ENCODE measurements around the gene METTL23. TPM values are rescaled to one million over a fixed set of nuclear protein-coding genes. Genes with fewer than 3 reads are reported as not detected.
"Not testable (repeated sequence)": the region's sequence is repeated elsewhere in the genome, so short reads cannot be mapped to it uniquely, and the experiment has no call there.

METTL23 gene
- polyA plus RNA-seq, 2 donors = 22.9 to 24.0 TPM

DNA sequence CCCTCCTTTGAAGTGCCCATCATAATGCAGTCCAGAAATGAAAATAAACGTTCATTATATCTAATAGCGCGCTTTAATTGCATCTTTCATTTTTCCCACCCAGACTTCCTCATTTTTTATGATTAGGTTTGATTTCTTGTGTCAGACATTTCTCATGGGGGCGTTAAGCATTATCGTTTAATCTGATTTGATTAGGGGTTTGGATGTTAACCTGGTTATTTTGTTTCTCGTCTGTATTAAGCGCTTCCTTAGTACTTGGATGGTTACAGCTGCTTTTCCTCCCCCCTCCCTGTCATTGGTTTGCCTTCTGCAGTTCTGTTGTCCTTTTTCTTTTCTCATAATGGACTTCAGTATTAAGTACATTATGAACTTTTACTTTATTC is 11.8 kb downstream of the METTL23 start:
- WGBS, 2 donors = 3 to 4% methylated on average over 7 of the region's 7 CpGs
- peaks cover 0 to 2% of the 10 kb centered on the region in 2 donors for H3K4me1 ChIP-seq (ENCODE audit: control insufficient read depth in 2 of 2, insufficient read depth in 2 of 2, low read length in 1 of 2)
- H3K27ac ChIP-seq (ENCODE audit: low read depth in 2 of 2, low read length in 1 of 2) = peak overlapping the region; percentile 99 to 100
- H3K9me3 ChIP-seq (ENCODE audit: control insufficient read depth in 2 of 2, insufficient read depth in 1 of 2, low read depth in 1 of 2, low read length in 1 of 2) = no peaks in the 10 kb centered on the region
- peaks cover 3 to 9% of the 10 kb centered on the region in 2 donors for H3K36me3 ChIP-seq (ENCODE audit: control insufficient read depth in 2 of 2, insufficient read depth in 2 of 2, low read length in 1 of 2)
- peak overlapping the region in 1 of 2 donors; percentile 74 for H3K4me3 ChIP-seq (ENCODE audit: low read depth in 1 of 2, low read length in 2 of 2)
- H3K27me3 ChIP-seq (ENCODE audit: control insufficient read depth in 1 of 2, insufficient read depth in 2 of 2, low read length in 2 of 2) = no peaks in the 10 kb centered on the region

DNA sequence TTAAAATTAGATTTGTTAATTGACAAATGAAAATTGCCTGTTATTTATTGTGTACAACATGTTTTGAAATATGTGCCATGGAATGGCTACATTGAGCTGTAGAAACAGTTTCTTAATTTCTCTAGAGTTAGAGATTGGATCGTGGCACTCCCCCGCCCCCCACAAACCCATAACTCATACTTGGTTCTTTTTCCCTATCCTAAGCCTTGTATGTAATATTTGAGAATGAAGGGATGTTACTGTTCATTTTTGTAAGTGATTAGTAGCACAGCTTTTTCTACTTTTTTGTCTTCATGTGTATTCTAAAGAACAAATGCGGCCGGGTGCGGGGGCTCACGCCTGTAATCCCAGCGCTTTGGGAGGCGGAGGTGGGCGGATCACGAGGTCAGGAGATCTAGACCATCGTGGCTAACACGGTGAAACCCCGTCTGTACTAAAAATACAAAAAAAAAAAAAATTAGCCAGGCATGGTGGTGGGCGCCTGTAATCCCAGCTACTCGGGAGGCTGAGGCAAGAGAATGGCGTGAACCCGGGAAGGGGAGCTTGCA is 13.0 kb downstream of the METTL23 start:
- peak overlapping the region in 1 of 2 donors; percentile 26 for H3K27ac ChIP-seq (ENCODE audit: low read depth in 2 of 2, low read length in 1 of 2)
- WGBS, 2 donors = 87 to 90% methylated on average over 17 of the region's 17 CpGs
- not testable (repeated sequence) for H3K4me1 ChIP-seq (ENCODE audit: control insufficient read depth in 2 of 2, insufficient read depth in 2 of 2, low read length in 1 of 2); H3K36me3 ChIP-seq (ENCODE audit: control insufficient read depth in 2 of 2, insufficient read depth in 2 of 2, low read length in 1 of 2); H3K4me3 ChIP-seq (ENCODE audit: low read depth in 1 of 2, low read length in 2 of 2); H3K9me3 ChIP-seq (ENCODE audit: control insufficient read depth in 2 of 2, insufficient read depth in 1 of 2, low read depth in 1 of 2, low read length in 1 of 2); H3K27me3 ChIP-seq (ENCODE audit: control insufficient read depth in 1 of 2, insufficient read depth in 2 of 2, low read length in 2 of 2)

DNA sequence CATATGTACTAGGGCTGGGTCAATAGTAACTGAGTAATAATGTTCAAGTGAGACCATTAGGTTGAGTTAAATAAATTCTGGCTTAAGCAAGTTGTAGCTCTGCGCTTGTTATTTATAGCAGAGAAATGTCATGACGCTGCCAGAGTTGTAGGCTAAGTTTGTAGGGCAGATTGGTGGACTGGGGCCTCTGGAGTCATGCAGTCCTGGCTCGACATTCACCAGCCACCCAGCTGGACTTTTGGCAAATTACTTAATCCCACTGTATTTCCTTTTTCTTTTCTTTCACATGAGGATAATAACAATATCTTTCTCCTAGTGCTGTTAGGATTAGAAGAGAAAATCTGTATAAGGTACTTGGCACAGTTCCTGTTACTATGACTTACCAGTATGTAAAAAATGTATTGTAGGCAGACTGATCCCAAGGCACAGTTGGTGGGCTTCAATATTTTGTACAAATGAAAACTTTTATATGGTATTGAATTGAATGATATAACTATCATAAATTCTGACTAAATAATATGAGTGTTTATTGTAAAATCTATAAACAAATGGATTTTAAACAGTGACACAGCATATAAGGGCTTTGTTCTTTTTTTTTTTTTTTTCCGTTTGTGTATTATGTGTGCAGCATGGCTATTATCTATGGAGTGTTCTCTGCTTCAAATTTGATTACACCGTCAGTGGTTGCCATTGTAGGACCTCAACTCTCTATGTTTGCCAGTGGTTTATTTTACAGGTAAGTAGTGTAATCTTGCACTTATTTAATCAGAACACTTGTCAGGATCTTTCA is 13.9 kb downstream of the METTL23 start:
- Histone ChIP-seq H3K27me3 (ENCODE audit: control insufficient read depth in 1 of 2, insufficient read depth in 2 of 2, low read length in 2 of 2) (no peaks in the 10 kb centered on the region), H3K4me1 (ENCODE audit: control insufficient read depth in 2 of 2, insufficient read depth in 2 of 2, low read length in 1 of 2) (no peaks in the 10 kb centered on the region), H3K4me3 (ENCODE audit: low read depth in 1 of 2, low read length in 2 of 2) (no peak overlapping the region), H3K9me3 (ENCODE audit: control insufficient read depth in 2 of 2, insufficient read depth in 1 of 2, low read depth in 1 of 2, low read length in 1 of 2) (no peaks in the 10 kb centered on the region), H3K27ac (ENCODE audit: low read depth in 2 of 2, low read length in 1 of 2) (no peak overlapping the region), H3K36me3 (ENCODE audit: control insufficient read depth in 2 of 2, insufficient read depth in 2 of 2, low read length in 1 of 2) (peaks cover 7 to 8% of the 10 kb centered on the region in 2 donors)
- 63 to 73% methylated on average over 5 of the region's 5 CpGs for WGBS, 2 donors

DNA sequence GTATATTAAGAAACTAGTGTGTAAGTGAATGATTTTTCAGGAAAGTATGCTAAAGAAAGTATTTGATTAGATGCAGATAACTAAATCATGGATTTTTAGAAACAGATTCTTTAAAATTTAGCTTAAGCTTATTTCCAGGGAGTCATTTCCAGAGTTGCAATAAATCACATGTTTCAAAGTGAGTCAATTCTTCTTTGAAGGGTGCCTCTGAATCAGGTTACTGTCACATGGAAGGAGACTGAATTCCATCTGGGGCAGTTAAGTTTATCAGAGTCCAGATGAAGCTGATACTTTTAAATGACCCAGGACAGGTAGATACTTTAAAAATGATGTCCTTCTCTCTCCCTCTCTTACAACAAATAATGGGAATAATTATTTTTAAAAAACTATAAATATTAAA is 16.3 kb downstream of the METTL23 start:
- H3K9me3 ChIP-seq (ENCODE audit: control insufficient read depth in 2 of 2, insufficient read depth in 1 of 2, low read depth in 1 of 2, low read length in 1 of 2) = no peaks in the 10 kb centered on the region
- H3K4me1 ChIP-seq (ENCODE audit: control insufficient read depth in 2 of 2, insufficient read depth in 2 of 2, low read length in 1 of 2) = no peaks in the 10 kb centered on the region
- no peak overlapping the region for H3K4me3 ChIP-seq (ENCODE audit: low read depth in 1 of 2, low read length in 2 of 2)
- peaks cover 7 to 8% of the 10 kb centered on the region in 2 donors for H3K36me3 ChIP-seq (ENCODE audit: control insufficient read depth in 2 of 2, insufficient read depth in 2 of 2, low read length in 1 of 2)
- H3K27me3 ChIP-seq (ENCODE audit: control insufficient read depth in 1 of 2, insufficient read depth in 2 of 2, low read length in 2 of 2) = no peaks in the 10 kb centered on the region
- H3K27ac ChIP-seq (ENCODE audit: low read depth in 2 of 2, low read length in 1 of 2) = no peak overlapping the region

DNA sequence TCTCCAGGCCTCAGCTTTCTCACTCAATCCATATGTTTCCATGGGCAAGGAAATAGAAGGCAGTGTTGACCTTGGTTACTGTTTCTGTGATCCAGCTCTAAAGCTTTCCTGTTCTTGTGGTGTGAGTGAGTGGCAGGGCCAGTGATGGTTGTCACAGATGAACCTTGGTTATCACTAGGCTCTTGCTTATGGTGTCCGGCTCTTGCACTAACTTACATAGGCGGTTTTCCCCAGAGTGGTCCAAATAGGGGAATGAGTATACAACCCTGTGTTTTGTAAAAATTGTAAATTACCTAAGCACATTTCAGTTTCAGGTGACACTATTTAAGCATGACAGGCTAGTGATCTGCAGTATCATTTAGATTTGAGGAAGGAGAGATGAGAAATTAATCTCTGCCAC is 18.1 kb downstream of the METTL23 start:
- Histone ChIP-seq H3K4me1 (ENCODE audit: control insufficient read depth in 2 of 2, insufficient read depth in 2 of 2, low read length in 1 of 2) (no peaks in the 10 kb centered on the region), H3K9me3 (ENCODE audit: control insufficient read depth in 2 of 2, insufficient read depth in 1 of 2, low read depth in 1 of 2, low read length in 1 of 2) (no peaks in the 10 kb centered on the region), H3K4me3 (ENCODE audit: low read depth in 1 of 2, low read length in 2 of 2) (no peak overlapping the region), H3K36me3 (ENCODE audit: control insufficient read depth in 2 of 2, insufficient read depth in 2 of 2, low read length in 1 of 2) (peaks cover 7 to 8% of the 10 kb centered on the region in 2 donors), H3K27me3 (ENCODE audit: control insufficient read depth in 1 of 2, insufficient read depth in 2 of 2, low read length in 2 of 2) (no peaks in the 10 kb centered on the region), H3K27ac (ENCODE audit: low read depth in 2 of 2, low read length in 1 of 2) (no peak overlapping the region)
- 91 to 96% methylated on average over 2 of the region's 2 CpGs for WGBS, 2 donors

DNA sequence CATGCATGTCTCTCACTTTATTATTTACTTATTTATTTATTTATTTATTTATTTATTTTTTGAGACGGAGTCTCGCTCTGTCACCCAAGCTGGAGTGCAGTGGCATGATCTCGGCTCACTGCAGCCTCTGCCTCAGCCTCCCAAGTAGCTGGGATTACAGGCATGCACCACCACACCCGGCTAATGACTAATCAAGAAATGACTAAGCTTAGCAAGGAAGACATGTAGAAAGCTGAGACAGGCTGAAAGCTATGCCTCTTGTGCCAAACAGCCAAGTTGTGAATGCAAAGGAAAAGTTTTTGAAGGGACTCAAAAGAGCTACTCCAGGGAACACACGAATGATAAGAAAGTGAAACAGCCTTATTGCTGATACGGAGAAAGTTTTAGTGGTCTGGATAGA is 19.1 kb downstream of the METTL23 start:
- H3K9me3 ChIP-seq (ENCODE audit: control insufficient read depth in 2 of 2, insufficient read depth in 1 of 2, low read depth in 1 of 2, low read length in 1 of 2); H3K4me3 ChIP-seq (ENCODE audit: low read depth in 1 of 2, low read length in 2 of 2); H3K27me3 ChIP-seq (ENCODE audit: control insufficient read depth in 1 of 2, insufficient read depth in 2 of 2, low read length in 2 of 2); H3K36me3 ChIP-seq (ENCODE audit: control insufficient read depth in 2 of 2, insufficient read depth in 2 of 2, low read length in 1 of 2); H3K27ac ChIP-seq (ENCODE audit: low read depth in 2 of 2, low read length in 1 of 2); H3K4me1 ChIP-seq (ENCODE audit: control insufficient read depth in 2 of 2, insufficient read depth in 2 of 2, low read length in 1 of 2): not testable (repeated sequence)
- WGBS, 2 donors = 81 to 91% methylated on average over 6 of the region's 6 CpGs

DNA sequence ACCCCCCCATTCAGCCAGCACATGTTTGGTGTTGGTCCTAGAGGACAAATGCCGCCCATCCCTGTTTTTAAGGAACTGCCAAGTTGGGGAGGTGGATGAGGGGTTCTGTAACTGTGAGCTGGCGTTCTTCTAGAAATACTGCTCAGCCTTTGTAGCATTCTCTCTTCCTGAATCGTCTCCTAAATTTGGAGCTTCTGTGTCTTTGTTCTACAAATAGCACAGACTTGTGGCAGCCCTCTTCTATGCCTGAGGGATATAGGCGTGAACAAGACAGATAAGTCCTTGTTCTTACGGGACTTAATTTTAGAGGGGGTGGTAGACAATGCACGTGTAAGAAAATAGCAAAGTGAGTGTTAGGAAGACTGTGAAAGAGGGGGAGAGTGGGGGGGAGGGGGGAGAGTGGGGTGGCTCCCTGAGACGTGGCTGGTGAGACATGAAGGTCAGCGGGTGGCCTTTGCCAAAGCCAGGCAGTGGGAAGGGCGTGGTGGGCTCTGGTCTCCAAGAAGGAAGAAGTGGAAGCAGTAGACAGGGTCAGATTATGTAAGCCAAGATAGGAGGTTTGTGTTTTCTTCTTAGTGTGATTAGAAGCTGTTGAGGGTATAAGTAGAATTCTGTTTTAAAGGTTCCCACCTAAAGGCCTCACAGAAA is 21.2 kb downstream of the METTL23 start:
- H3K4me1 ChIP-seq (ENCODE audit: control insufficient read depth in 2 of 2, insufficient read depth in 2 of 2, low read length in 1 of 2) = no peaks in the 10 kb centered on the region
- peaks cover 6 to 7% of the 10 kb centered on the region in 2 donors for H3K36me3 ChIP-seq (ENCODE audit: control insufficient read depth in 2 of 2, insufficient read depth in 2 of 2, low read length in 1 of 2)
- H3K27ac ChIP-seq (ENCODE audit: low read depth in 2 of 2, low read length in 1 of 2) = no peak overlapping the region
- no peaks in the 10 kb centered on the region for H3K27me3 ChIP-seq (ENCODE audit: control insufficient read depth in 1 of 2, insufficient read depth in 2 of 2, low read length in 2 of 2)
- no peaks in the 10 kb centered on the region for H3K9me3 ChIP-seq (ENCODE audit: control insufficient read depth in 2 of 2, insufficient read depth in 1 of 2, low read depth in 1 of 2, low read length in 1 of 2)
- no peak overlapping the region for H3K4me3 ChIP-seq (ENCODE audit: low read depth in 1 of 2, low read length in 2 of 2)
- 67 to 74% methylated on average over 9 of the region's 9 CpGs for WGBS, 2 donors

DNA sequence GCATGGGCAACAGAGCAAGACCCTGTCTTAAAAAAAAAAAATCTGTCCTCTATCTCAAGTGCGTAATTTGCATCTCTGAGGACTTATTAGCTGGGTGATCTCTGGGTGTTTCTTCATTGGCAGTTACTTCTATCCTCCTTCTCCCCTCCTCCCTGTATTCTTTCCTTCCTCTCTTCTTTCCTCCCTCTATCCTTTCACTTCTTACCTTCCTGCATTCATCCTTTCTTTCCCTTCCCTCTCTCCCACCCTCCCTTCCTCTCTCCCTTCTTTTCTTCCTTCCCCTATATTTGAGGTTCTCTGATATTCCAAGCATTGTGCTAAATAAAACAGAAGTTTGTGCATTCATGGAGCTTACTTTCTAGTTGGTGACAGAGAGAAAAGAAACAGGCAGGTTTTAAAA is 22.0 kb downstream of the METTL23 start:
- Histone ChIP-seq H3K27ac (ENCODE audit: low read depth in 2 of 2, low read length in 1 of 2) (no peak overlapping the region), H3K4me3 (ENCODE audit: low read depth in 1 of 2, low read length in 2 of 2) (no peak overlapping the region), H3K4me1 (ENCODE audit: control insufficient read depth in 2 of 2, insufficient read depth in 2 of 2, low read length in 1 of 2) (no peaks in the 10 kb centered on the region), H3K36me3 (ENCODE audit: control insufficient read depth in 2 of 2, insufficient read depth in 2 of 2, low read length in 1 of 2) (peaks cover 4 to 6% of the 10 kb centered on the region in 2 donors), H3K27me3 (ENCODE audit: control insufficient read depth in 1 of 2, insufficient read depth in 2 of 2, low read length in 2 of 2) (no peaks in the 10 kb centered on the region), H3K9me3 (ENCODE audit: control insufficient read depth in 2 of 2, insufficient read depth in 1 of 2, low read depth in 1 of 2, low read length in 1 of 2) (no peaks in the 10 kb centered on the region)
- WGBS, 2 donors = 100% methylated on average over 1 of the region's 1 CpG

DNA sequence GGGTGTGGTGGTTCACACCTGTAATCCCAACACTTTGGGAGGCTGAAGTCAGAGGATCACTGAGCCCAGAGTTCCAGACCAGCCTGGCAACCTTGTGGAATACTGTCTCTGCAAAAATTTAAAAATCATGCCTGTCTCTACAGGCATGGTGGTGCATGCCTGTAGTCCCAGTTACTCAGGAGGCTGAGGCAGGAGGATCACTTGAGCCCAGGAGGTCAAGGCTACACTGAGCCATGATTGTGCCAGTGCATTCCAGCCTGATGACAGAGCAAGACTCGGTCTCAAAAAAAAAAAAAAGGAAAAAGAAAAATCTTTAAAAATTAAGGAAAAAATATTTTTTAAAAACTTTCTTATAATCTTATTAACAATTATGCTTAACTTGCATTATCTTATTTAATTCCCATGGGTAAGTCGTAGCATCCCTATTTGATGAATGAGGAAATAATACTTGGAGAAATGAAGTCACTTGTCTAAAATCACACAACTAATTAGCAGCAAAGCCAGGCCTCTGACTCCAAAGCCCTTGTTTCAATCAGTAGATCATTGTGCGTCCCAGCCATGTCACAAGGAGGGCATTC is 24.9 kb downstream of the METTL23 start:
- Histone ChIP-seq H3K4me3 (ENCODE audit: low read depth in 1 of 2, low read length in 2 of 2) (no peak overlapping the region), H3K9me3 (ENCODE audit: control insufficient read depth in 2 of 2, insufficient read depth in 1 of 2, low read depth in 1 of 2, low read length in 1 of 2) (no peaks in the 10 kb centered on the region), H3K27ac (ENCODE audit: low read depth in 2 of 2, low read length in 1 of 2) (no peak overlapping the region), H3K36me3 (ENCODE audit: control insufficient read depth in 2 of 2, insufficient read depth in 2 of 2, low read length in 1 of 2) (no peaks in the 10 kb centered on the region), H3K4me1 (ENCODE audit: control insufficient read depth in 2 of 2, insufficient read depth in 2 of 2, low read length in 1 of 2) (no peaks in the 10 kb centered on the region), H3K27me3 (ENCODE audit: control insufficient read depth in 1 of 2, insufficient read depth in 2 of 2, low read length in 2 of 2) (no peaks in the 10 kb centered on the region)
- 89 to 93% methylated on average over 3 of the region's 3 CpGs for WGBS, 2 donors
